Muscle layer of duodenum (tissue), 2 donors: Measurements from ENCODE around the gene CD27.
A peak's percentile ranks its signal among the peaks of the same experiment; 100 is the strongest.

Experiments used
- H3K27ac ChIP-seq: one replicate; pipeline ENCODE4 v1.7.0; 2013; ENCODE audit warnings: mild to moderate bottlenecking, low read length
- H3K27me3 ChIP-seq: one replicate; pipeline ENCODE4 v1.7.0; 2013; ENCODE audit warnings: low read depth, mild to moderate bottlenecking, control low read depth, low read length
- H3K36me3 ChIP-seq, 2 donors: one replicate each; pipeline ENCODE4 v1.7.0; 2013; ENCODE audit warnings: low read length in 2 of 2, control low read depth in 1 of 2, mild to moderate bottlenecking in 1 of 2; ENCODE audit not compliant: insufficient read depth in 2 of 2, control insufficient read depth in 1 of 2
- H3K4me1 ChIP-seq, 2 donors: one replicate each; pipeline ENCODE4 v1.7.0; 2013; ENCODE audit warnings: low read length in 2 of 2, mild to moderate bottlenecking in 2 of 2, control low read depth in 1 of 2, moderate library complexity in 1 of 2; ENCODE audit not compliant: insufficient read depth in 2 of 2, control insufficient read depth in 1 of 2
- H3K4me3 ChIP-seq, 2 donors: one replicate each; pipeline ENCODE4 v1.7.0; 2013; ENCODE audit warnings: low read length in 2 of 2, low read depth in 1 of 2, mild to moderate bottlenecking in 1 of 2
- H3K9me3 ChIP-seq, 2 donors: one replicate each; pipeline ENCODE4 v1.7.0; 2013; ENCODE audit warnings: low read length in 2 of 2, control low read depth in 1 of 2, mild to moderate bottlenecking in 1 of 2; ENCODE audit not compliant: control insufficient read depth in 1 of 2
- donor health status: healthy.

CD27 gene

GRCh38 chr12:6444704-6445688 lies at the start of gene CD27:
CD27 (plus strand) TSS chr12:6444955; CDS start chr12:6445096, 141 bp downstream.
- no peak within 1 kb of the TSS for H3K4me3 ChIP-seq
- peaks cover 0 to 6% of the 10 kb centered on the region in 2 donors for H3K4me1 ChIP-seq
- peaks cover 0 to 49% of the 10 kb centered on the region in 2 donors for H3K36me3 ChIP-seq
- H3K27me3 ChIP-seq, result no peaks in the 10 kb centered on the region
- H3K27ac ChIP-seq, result peak within 1 kb of the TSS; percentile 41
- no peaks in the 10 kb centered on the region for H3K9me3 ChIP-seq

GRCh38 chr12:6396031-6396430 lies 48.7 kb upstream of the CD27 start:
- Histone ChIP-seq H3K9me3 (no peaks in the 10 kb centered on the region), H3K4me3 (no peak overlapping the region), H3K36me3 (peaks cover 8 to 14% of the 10 kb centered on the region in 2 donors), H3K27me3 (no peaks in the 10 kb centered on the region), H3K4me1 (peaks cover 4 to 19% of the 10 kb centered on the region in 2 donors), H3K27ac (no peak overlapping the region)

GRCh38 chr12:6399884-6400644 lies 44.7 kb upstream of the CD27 start:
- H3K4me1 ChIP-seq, result no peaks in the 10 kb centered on the region
- no peaks in the 10 kb centered on the region for H3K9me3 ChIP-seq
- no peaks in the 10 kb centered on the region for H3K27me3 ChIP-seq
- no peak overlapping the region for H3K27ac ChIP-seq
- H3K4me3 ChIP-seq, result no peak overlapping the region
- no peaks in the 10 kb centered on the region for H3K36me3 ChIP-seq

- Histone ChIP-seq H3K9me3 (no peaks in the 10 kb centered on the region), H3K4me1 (no peaks in the 10 kb centered on the region), H3K4me3 (no peak overlapping the region), H3K36me3 (no peaks in the 10 kb centered on the region), H3K27me3 (no peaks in the 10 kb centered on the region), H3K27ac (no peak overlapping the region)
Observed at GRCh38 chr12:6404390-6404789, 40.4 kb upstream of the CD27 start.

GRCh38 chr12:6405963-6406362 lies 38.8 kb upstream of the CD27 start:
- Histone ChIP-seq H3K4me3 (no peak overlapping the region), H3K9me3 (no peaks in the 10 kb centered on the region), H3K27me3 (no peaks in the 10 kb centered on the region), H3K27ac (no peak overlapping the region), H3K4me1 (no peaks in the 10 kb centered on the region), H3K36me3 (no peaks in the 10 kb centered on the region)

GRCh38 chr12:6407236-6407954 lies 37.4 kb upstream of the CD27 start:
- Histone ChIP-seq H3K36me3 (no peaks in the 10 kb centered on the region), H3K27ac (no peak overlapping the region), H3K9me3 (no peaks in the 10 kb centered on the region), H3K4me3 (no peak overlapping the region), H3K4me1 (no peaks in the 10 kb centered on the region), H3K27me3 (no peaks in the 10 kb centered on the region)

- no peaks in the 10 kb centered on the region for H3K9me3 ChIP-seq
- no peak overlapping the region for H3K4me3 ChIP-seq
- no peaks in the 10 kb centered on the region for H3K36me3 ChIP-seq
- peaks cover 0 to 6% of the 10 kb centered on the region in 2 donors for H3K4me1 ChIP-seq
- H3K27me3 ChIP-seq, result no peaks in the 10 kb centered on the region
- no peak overlapping the region for H3K27ac ChIP-seq
Observed at GRCh38 chr12:6416596-6416995, 28.2 kb upstream of the CD27 start.

GRCh38 chr12:6418796-6419195 lies 26.0 kb upstream of the CD27 start:
- Histone ChIP-seq H3K4me1 (peaks cover 0 to 8% of the 10 kb centered on the region in 2 donors), H3K4me3 (no peak overlapping the region), H3K9me3 (no peaks in the 10 kb centered on the region), H3K36me3 (no peaks in the 10 kb centered on the region), H3K27me3 (no peaks in the 10 kb centered on the region), H3K27ac (no peak overlapping the region)

- Histone ChIP-seq H3K9me3 (no peaks in the 10 kb centered on the region), H3K27ac (no peak overlapping the region), H3K4me1 (peaks cover 0 to 11% of the 10 kb centered on the region in 2 donors), H3K4me3 (no peak overlapping the region), H3K36me3 (no peaks in the 10 kb centered on the region), H3K27me3 (no peaks in the 10 kb centered on the region)
Observed at GRCh38 chr12:6420364-6420763, 24.4 kb upstream of the CD27 start.

- Histone ChIP-seq H3K4me3 (no peak overlapping the region), H3K27ac (no peak overlapping the region)
Observed at GRCh38 chr12:6423267-6424007, 21.3 kb upstream of the CD27 start.

More at GRCh38 chr12:6423267-6424007, 21.3 kb upstream of the CD27 start:
- Histone ChIP-seq H3K27me3 (no peaks in the 10 kb centered on the region), H3K4me1 (peaks cover 0 to 11% of the 10 kb centered on the region in 2 donors), H3K36me3 (no peaks in the 10 kb centered on the region), H3K9me3 (no peaks in the 10 kb centered on the region)
